Colonic mucosa (tissue), 4 donors: ENCODE data around the gene SETD2. TPM values are rescaled to one million over a fixed set of nuclear protein-coding genes. Genes with fewer than 3 reads are reported as not detected.
"Not testable (repeated sequence)": the region's sequence is repeated elsewhere in the genome, so short reads cannot be mapped to it uniquely, and the experiment has no call there.

Experiments used
- DNase-seq: peaks from one replicate; pipeline ENCODE4 v3.0.0-alpha.2; 2020
- H3K27ac ChIP-seq: fragments of 200-600 bp; one replicate; pipeline ENCODE4 v1.8.0; 2021
- H3K27me3 ChIP-seq: fragments of 200-600 bp; one replicate; pipeline ENCODE4 v1.8.0; 2021
- H3K36me3 ChIP-seq: fragments of 200-600 bp; one replicate; pipeline ENCODE4 v1.8.0; 2021
- H3K4me1 ChIP-seq: fragments of 200-600 bp; one replicate; pipeline ENCODE4 v1.8.0; 2021; ENCODE audit warnings: mild to moderate bottlenecking
- H3K4me3 ChIP-seq: fragments of 200-600 bp; one replicate; pipeline ENCODE4 v1.8.0; 2021
- H3K9ac ChIP-seq, 2 donors: one replicate each; pipeline ENCODE4 v1.7.0; 2013; ENCODE audit warnings: control low read depth in 2 of 2, low read depth in 2 of 2, low read length in 2 of 2
- H3K9me3 ChIP-seq: fragments of 200-600 bp; one replicate; pipeline ENCODE4 v1.8.0; 2021
- CTCF ChIP-seq: fragments of 200-600 bp; IDR thresholded peaks from one replicate; pipeline ENCODE4 v1.8.0; 2022; ENCODE audit warnings: antibody characterized with exemption, mild to moderate bottlenecking
- intact Hi-C: fragments of 100-400 bp; cut with DNase I; formaldehyde crosslinking; loops from one replicate; pipeline ENCODE4 v1.14.1; 2022
- total RNA-seq, 2 donors: library from RNA; stranded (reverse); fragmentation: NEBNext Ultra II Directional in 1 of 2; extraction: Animal tissue kit (Norgen Biotek cat#: 25700) in 1 of 2; gene quantifications; one replicate each; pipeline ENCODE4 v1.2.1, GENCODE V29; 2021
- donor health status: healthy.
- donor health status: DM: no; HTN: no; CAD: no.
- donor health status: DM: no; HTN: no; CAD: no.

The SETD2 gene
- total RNA-seq, 2 donors from 2014 or later: 39.5 to 48.6 TPM

DNA sequence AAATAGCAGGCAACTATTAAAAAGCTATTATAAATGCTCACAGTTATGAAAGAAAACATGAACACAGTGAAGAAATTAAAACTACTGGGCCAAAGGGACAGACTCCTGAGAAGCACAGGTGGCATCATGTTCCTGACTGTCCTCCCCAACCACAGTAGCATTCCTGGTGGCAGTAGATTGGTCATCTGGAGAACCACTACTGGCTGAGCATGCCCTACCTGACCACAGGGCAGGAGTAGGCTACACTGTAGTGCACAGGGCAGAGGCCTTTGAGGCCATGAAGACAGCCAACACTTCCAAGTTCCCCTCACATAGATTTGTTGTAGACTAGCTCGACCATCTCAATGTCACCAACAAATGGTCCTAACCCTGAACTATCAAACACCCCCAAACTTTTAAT, 135.2 kb downstream of the SETD2 start:
- Histone ChIP-seq H3K36me3 (no peaks in the 10 kb centered on the region), H3K4me1 (no peaks in the 10 kb centered on the region), H3K27ac (no peak overlapping the region), H3K27me3 (no peaks in the 10 kb centered on the region), H3K4me3 (no peak overlapping the region), H3K9me3 (no peaks in the 10 kb centered on the region), H3K9ac (no peak overlapping the region)
- no peak for DNase-seq
- intact Hi-C loops: no loop called here
- TF ChIP-seq CTCF: no peak

- Histone ChIP-seq H3K9ac (no peak overlapping the region), H3K4me1 (no peaks in the 10 kb centered on the region), H3K36me3 (no peaks in the 10 kb centered on the region), H3K27me3 (no peaks in the 10 kb centered on the region), H3K27ac (no peak overlapping the region), H3K9me3 (no peaks in the 10 kb centered on the region), H3K4me3 (no peak overlapping the region)
- intact Hi-C loops: no loop called here
- no peak for TF ChIP-seq CTCF
- no peak for DNase-seq
Measured at GRCh38 chr3:47028146-47028545, 135.8 kb downstream of the SETD2 start.

DNA sequence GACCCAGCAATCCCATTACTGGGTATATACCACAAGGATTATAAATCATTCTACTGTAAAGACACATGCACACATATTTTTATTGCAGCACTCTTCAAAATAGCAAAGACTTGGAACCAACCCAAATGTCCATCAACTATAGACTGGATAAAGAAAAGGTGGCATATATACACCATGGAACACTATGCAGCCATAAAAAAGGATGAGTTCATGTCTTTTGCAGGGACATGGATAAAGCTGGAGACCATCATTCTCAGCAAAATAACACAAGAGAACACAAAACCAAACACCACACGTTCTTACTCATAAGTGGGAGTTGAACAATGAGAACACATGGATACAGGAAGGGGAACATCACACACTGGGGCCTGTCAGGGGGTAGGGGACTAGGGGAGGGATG, 137.5 kb downstream of the SETD2 start:
- intact Hi-C loops, H3K4me3 ChIP-seq, H3K4me1 ChIP-seq, H3K36me3 ChIP-seq, H3K9me3 ChIP-seq, H3K27ac ChIP-seq, DNase-seq, H3K9ac ChIP-seq, H3K27me3 ChIP-seq: not testable (repeated sequence)

- Histone ChIP-seq H3K4me1 (no peaks in the 10 kb centered on the region), H3K36me3 (no peaks in the 10 kb centered on the region), H3K9me3 (no peaks in the 10 kb centered on the region), H3K4me3 (no peak overlapping the region), H3K9ac (no peak overlapping the region), H3K27ac (no peak overlapping the region), H3K27me3 (no peaks in the 10 kb centered on the region)
- intact Hi-C loops: no loop called here
- TF ChIP-seq CTCF: no peak
- no peak for DNase-seq
Measured at GRCh38 chr3:47024932-47025331, 139.0 kb downstream of the SETD2 start.

GRCh38 chr3:47022641-47023071, 141.3 kb downstream of the SETD2 start:
- Histone ChIP-seq H3K9me3 (no peaks in the 10 kb centered on the region), H3K27me3 (no peaks in the 10 kb centered on the region), H3K9ac (no peak overlapping the region), H3K4me3 (no peak overlapping the region), H3K36me3 (peaks cover 6% of the 10 kb centered on the region), H3K4me1 (no peaks in the 10 kb centered on the region), H3K27ac (no peak overlapping the region)
- no peak for TF ChIP-seq CTCF
- intact Hi-C loops: no loop called here
- no peak for DNase-seq

DNA sequence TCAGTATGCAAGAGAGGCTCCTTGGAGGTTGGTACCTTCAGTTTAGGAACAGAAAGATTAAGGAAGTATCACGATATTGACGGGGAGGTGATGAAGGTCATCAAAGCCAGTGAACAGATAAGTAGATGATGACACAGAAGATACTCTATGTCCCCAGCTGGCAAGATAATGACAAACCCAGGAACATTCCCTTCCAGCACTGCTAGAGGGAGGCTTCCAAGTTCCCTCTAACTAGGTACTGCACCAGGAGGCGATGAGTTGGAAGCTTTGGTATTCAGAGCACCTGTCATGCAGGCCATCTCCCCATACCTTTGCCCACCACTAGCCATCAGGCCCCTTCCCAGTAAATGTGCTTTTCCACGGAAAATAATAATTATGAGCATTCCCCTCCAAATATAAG, 143.6 kb downstream of the SETD2 start:
- no peak for TF ChIP-seq CTCF
- DNase-seq: no peak
- intact Hi-C loops: no loop called here
- Histone ChIP-seq H3K27ac (no peak overlapping the region), H3K27me3 (no peaks in the 10 kb centered on the region), H3K36me3 (peaks cover 6% of the 10 kb centered on the region), H3K4me1 (no peaks in the 10 kb centered on the region), H3K4me3 (no peak overlapping the region), H3K9ac (no peak overlapping the region), H3K9me3 (no peaks in the 10 kb centered on the region)
